Islet of Langerhans (tissue), 1 donor: ENCODE measurements around the gene ATG7.
"Not testable (repeated sequence)": the region's sequence is repeated elsewhere in the genome, so short reads cannot be mapped to it uniquely, and the experiment has no call there.

Source experiments
- FAIRE-seq: peaks from one replicate; lab custom pipeline; 2011; peaks lifted over from hg19 to GRCh38; lab: Jason Lieb, UNC

Gene ATG7

DNA sequence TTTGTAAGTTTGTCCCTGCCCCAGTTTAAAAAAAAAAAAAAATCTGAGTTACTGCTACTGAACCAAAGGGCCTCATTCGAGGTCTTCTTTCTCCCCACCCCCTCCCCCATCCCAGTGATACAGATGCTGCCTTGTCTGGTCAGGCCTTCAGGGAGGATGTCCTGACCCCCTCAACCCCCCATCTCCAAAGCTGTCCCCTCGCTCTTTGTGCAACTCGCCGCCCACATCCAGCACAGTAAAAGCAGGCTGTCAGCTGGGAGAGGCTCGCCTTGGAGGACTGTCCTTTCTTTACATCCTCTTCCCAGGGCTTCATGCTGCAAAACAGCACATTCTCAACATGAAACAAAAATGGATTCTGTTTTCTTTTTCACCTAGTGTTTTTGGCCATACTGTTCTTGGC lies 238.2 kb downstream of the ATG7 start:
- FAIRE-seq = no peak

DNA sequence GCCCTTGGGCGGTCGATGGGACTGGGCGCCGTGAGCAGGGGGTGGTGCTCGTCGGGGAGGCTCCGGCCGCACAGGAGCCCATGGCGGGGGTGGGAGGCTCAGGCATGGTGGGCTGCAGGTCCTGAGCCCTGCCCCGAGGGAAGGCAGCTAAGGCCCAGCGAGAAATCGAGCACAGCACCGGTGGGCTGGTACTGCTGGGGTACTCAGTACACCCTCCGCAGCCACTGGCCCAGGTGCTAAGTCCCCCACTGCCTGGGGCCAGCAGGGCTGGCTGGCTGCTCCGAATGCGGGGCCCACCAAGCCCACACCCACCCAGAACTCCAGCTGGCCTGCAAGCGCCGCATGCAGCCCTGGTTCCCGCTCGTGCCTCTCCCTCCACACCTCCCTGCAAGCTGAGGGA lies 239.4 kb downstream of the ATG7 start:
- FAIRE-seq = not testable (repeated sequence)

DNA sequence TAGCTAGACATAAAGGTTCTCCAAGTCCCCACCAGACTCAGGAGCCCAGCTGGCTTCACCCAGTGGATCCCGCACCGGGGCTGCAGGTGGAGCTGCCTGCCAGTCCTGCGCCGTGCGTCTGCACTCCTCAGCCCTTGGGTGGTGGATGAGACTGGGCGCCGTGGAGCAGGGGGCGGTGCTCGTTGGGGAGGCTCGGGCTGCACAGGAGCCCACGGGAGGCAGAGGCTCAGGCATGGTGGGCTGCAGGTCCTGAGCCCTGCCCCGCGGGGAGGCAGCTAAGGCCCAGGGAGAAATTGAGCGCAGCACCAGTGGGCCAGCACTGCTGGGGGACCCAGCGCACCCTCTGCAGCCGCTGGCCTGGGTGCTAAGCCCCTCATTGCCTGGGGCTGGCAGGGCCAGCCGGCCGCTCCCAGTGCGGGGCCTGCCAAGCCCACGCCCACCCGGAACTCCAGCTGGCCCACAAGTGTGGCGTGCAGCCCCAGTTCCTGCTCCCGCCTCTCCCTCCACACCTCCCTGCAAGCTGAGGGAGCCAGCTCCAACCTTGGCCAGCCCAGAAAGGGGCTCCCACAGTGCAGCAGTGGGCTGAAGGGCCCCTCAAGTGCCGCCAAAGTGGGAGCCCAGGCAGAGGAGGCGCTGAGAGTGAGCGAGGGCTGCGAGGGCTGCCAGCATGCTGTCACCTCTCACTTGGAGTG lies 241.1 kb downstream of the ATG7 start:
- not testable (repeated sequence) for FAIRE-seq

DNA sequence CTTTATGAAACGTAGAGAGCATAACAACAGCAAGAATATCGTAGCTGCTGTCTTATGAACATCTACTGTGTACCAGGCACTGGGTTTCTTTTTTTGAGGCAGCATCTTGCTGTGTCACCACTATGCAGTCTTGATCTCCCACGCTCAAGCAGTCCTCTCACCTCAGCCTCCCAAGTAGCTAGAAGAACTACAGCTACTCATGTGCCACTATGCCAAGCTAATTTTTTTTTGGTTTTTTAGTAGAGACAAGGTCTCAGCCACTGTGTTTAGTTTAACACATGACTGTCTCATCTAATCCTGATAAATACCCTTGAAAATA lies 241.6 kb downstream of the ATG7 start:
- no peak for FAIRE-seq

DNA sequence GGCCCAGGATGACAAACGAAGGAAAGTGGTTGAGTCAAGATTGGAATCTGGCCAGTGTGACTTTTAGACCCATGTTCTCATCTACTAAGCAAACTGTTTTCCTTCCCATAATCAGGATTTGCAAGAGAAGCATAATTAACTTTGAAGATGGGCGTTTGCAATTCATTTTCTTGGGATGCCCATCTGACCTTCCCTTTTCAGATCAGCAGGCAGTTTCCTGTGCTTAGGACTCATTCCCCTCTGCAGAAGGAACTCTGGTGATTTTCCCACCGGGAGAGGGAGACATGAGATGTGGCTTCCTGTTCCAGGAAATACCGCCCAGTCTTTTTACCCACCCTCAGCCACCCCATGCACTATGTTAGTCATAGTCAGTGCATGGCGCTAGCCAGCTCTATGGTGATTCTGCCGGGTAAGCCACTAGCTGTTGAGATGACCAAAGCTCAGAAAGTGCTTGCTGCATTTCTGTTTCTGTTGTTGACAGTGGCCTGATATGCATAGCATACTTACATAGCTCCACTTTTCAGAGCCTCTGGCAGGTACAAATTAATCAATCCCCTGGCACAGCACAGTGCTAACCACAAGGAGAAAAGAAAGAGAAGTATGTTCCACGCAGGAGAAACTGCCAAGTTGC lies 242.1 kb downstream of the ATG7 start:
- FAIRE-seq = no peak

DNA sequence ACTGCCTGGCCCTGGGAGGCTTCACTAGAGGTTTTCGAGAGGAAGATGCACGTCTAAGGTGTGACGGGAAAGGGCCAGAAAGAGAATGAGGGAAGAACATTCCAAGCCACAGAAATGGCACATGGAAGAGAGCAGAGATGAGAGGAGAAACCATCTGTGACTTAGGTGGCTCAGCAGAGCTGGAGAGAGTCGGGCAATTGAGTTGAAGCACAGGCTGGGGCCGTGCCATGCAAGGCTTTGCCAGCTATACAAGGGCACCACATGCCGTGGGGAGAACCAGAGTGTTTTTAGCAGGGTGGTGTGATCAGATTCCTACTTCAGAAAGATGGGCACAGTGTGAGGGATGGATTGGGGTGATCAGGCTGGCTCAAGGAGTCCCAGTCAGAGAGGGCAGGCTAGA lies 245.4 kb downstream of the ATG7 start:
- no peak for FAIRE-seq

DNA sequence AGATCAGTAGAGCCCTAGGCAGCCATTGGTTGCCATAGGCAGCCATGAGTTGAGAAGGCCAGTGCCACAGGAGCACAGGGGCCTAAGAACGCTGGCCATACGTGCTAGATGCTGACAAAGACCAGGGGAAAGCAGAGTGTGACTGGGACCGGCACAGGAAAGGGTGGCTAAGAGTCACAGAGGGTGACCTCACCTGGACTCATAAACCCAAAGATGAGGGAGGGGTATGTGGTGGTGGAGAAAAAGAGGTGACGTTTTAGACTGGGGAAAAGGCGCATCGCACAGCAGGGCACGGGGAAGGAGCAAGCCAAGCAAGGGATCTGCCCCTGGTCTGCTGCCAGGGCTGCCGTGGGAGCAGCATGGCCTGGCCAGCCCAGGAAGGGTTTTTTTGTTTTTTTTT lies 249.0 kb downstream of the ATG7 start:
- FAIRE-seq = no peak

DNA sequence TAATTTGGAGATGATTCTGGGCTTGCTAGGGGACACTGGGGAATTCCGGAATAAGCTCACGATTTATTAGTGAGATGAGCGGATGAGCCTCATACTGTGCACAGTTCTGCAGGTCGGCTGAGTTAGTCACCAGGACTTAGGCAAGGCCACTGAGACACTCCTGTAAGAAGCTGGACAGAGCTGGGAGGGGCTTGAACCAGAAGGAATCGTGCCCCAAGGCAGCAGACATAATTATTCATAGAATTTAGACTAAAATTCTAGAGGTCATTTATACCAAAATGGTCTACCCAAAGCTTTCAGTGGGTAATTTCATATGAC lies 250.2 kb downstream of the ATG7 start:
- FAIRE-seq = no peak

DNA sequence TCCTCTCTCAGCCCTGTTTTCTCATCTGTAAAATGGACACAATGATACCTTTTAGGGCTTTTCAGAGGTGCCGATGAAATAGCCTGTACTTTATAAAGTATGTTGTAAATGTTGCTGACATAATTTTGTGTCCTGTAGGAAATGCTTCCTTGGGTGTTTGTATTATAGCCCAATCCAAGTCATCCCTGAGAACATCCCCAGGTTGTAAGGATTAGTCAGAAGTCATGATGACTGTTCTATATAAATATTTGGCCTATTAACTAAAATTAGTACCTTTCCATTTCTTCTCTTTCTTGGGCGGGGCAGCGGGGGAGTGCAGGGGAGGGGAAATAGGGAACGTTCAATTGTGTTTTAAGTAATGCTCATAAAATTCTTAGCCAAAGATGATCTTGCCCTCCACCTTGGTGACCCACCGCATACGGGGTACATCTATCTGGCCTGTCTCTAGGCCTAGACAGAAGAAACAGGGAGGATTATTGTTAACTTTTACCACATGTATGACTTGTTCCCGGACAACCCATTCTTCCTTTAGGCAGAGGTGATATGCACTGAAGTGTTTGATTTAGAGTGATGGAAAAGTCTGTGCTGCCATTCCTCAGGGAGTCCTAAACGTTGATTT lies 250.9 kb downstream of the ATG7 start:
- no peak for FAIRE-seq

DNA sequence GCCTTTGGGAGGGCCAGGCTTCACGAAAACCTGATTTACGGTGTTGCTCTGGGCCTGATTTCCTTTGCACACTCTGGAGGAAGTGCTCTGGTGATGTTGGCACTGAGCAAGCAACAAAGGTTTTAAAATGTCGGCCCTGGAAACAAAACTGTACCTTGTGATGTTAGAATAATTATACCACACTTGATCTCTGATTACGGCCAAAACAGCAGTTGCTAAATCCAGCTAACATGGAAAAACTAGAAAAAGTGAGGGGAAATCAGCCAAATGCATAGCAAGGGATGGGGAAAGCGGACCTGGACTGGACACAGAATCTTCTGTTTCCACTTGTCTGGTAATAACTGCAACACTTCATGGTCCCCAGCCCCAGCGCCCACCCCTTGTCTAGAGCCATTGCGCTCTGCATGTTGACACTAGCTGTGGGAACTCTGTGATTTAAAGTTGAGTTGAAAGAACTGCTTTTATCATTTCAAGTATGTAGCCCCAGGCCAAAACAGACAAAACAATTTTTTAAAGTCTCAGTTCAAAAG lies 251.4 kb downstream of the ATG7 start:
- FAIRE-seq = no peak

DNA sequence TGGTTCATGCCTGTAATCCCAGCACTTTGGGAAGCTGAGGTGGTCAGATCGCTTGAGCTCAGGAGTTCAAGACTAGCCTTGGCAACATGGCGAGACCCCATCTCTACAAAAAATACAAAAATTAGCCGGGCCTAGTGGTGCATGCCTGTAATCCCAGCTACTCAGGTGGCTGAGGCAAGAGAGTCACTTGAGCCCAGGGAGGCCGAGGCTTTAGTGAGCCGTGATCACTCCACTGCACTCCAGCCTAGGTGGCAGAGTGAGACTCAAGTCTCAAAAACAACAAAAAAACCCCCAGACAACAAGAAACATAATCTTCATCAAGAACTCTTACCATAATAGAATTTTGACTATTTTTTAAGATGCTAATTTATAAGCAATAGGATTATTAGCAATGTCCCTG lies 253.9 kb downstream of the ATG7 start:
- not testable (repeated sequence) for FAIRE-seq

DNA sequence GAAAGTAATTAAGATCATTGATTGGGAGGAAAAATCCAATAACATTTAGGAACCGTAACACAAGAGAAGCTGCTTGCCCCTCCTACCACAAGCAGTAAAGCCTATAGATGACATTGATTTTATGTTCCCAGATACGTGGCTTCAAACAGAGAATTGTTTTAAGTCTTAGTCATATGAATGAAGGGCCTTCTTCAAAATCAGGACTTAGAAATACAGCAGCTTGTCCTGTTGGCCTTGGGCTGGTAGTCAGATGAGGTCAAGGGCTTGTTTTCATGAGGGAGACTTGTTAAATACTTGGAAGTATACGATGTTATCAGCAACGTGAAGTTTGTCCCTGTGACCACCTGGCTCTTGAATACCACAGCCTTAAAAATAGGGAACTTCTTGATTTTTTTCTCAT lies 257.1 kb downstream of the ATG7 start:
- no peak for FAIRE-seq

DNA sequence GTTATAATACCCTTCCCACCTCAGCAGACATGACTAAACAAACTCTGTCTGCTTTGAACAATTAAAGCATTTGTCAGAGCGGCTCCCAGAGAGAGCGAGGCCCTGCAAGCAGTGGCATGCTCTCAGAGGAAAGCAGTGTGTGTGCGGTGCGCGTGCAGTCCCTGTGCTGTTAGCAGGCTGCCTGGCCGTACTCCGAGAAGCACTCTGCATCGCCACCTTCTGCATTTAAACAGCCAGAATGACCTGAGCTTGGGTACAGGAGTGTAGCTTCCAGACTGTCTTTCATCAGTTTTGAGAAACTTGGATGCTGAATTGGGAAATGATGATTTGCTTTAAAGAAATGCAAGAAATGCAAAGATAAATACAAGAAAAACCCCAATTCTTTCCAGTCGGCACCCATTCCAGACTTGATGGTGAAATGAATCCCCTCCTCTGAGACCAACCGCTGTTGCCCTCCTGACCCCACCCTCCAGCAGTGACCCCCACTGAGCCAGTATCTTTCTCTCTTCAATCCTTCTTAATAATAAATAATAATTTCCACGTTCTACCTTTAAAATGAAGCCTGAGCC lies 258.0 kb downstream of the ATG7 start:
- FAIRE-seq = no peak

DNA sequence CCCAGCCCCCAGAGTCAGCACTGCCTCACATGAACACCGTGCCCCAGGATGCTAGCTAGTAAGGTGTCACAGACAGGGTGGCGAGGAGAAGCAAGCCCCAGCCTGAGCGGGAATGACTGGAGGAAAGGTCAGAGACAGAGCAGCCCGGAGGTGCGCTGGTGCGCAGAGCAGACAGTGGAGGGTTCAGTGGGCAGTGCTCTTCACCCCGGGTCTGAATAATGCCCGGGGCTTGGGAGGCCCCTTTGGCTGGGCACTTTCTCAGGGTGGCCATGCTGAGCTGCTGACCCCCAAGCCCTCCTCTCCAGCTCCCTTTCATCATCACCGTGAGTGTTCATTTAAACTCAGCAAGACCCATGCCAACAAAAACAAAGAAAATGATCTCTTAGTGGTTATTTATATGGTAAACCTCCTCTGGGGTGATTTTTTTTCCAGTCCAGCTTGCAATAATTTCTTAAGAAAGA lies 260.8 kb downstream of the ATG7 start:
- FAIRE-seq = no peak

DNA sequence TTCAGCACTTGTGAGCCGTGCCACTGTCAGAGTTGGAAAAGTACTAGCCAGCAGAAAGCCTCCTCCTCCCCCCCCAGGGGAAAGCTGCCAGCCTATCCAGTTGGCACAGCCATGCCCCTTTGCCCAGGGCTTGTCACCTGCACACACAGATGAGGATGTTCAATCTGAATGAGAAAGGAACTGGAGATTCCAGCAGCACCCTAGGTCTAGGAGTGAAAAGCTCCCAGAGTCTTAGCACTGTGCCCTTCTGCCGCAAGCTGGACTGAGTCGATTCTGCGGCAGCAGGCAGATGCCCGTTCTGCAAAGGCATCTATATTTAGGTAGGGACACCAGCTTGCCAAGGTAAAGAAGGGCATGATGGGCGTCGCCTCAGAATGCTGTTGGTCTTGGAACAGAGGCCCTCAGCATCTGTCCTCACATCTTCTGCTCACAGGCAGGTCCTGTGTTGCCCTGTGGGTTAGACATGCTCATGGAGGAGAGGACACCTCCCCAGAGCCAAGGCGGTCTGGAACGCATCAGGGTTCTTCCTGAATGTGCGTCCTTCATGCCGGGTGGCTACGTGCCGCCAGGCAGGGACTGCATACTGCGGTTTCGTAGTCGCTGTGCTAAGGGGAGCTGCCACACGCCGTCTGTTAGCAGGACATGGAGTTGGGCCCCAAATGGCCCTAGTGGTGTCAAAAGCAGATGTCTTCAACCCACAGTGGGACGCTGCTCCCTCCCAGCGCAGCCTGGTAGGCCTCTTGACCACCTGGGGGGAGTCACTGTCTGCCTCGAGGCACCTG lies 262.0 kb downstream of the ATG7 start:
- no peak for FAIRE-seq

DNA sequence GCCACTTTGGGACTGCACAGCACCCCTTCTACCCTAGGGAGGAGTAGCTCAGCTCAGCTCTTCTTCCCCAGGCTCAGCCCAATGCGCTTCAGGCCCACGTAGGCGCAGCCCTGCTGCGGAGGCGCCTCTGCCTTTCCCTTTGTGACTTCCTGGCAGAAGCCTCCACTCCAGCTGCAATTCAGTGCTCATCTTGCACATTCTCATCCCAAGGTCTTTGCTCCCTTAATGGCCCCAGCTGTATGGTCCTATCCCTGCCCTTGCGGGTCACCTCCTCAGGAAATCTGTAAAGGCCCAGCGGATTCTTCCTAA lies 262.6 kb downstream of the ATG7 start:
- FAIRE-seq = no peak

DNA sequence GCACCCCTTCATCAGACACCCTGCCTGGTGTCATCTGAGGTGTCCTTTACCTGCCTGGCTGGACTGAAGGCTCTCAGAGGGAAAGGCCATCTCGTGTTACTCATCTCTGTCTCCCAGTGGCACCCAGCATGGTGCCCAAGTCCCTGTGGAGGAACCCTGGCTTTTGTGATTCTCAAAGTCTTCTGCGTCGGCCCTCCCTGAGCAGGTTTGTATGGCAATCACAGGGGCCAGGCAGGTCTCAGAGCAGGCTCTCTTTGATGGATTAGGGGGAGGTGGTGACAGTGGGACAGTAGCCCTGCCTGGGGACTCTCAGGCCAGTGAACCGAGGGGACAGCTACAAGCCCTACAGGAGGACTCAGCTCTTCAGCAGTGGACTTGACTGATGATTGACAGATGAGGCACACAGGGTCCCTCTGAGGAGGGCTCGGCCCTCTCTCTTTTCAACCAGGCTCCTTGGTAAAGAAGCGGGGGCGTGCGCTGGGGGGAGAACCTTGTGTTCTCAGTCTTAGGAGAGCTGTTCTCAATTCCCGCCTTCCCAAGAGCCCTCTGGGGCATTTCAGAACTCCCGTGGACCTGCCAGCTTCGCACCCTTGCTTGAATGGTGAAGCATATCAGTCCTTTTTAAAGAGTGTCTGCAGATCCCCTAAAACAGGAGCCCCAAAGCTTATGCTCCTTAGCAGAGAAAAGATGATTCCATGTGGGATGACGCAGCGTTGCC lies 263.2 kb downstream of the ATG7 start:
- no peak for FAIRE-seq

DNA sequence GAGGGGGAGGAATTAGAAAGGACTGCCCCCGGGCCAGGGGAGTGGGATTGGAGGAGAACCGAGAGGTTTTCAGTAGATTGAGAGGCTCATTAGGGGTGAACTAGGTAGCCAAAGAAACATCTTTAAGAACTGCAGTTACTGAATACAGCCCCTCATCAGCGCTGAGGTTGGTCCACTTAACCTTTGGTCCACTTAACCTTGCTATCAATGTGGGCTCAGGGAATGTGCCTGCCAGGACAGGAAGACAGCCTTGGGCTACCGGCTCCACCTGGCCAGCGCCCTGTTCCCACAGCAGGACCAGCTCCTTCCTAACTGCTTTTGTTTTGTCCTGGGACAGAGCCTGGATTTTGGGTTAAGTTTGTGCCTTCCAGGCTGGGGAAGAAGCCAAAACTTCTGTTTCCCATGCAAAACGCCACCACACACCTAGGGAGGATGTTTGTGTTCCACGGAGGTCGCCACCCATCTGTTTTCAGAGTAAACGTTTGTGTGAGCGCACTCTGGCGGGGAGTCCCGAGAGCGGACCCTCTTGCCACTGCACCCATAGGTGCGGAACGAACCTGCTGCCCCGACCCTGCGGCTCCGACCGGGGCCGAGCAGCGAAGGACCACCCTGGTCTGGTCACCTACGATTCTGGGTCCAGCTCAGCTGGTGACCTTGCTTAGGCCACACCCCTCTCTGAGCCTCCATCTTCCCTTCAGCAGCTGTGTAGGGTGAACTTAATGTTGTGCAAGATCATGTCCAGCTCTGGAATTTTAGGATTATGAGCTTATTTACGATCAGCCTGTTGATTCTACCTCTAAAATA lies 264.1 kb downstream of the ATG7 start:
- FAIRE-seq = no peak

DNA sequence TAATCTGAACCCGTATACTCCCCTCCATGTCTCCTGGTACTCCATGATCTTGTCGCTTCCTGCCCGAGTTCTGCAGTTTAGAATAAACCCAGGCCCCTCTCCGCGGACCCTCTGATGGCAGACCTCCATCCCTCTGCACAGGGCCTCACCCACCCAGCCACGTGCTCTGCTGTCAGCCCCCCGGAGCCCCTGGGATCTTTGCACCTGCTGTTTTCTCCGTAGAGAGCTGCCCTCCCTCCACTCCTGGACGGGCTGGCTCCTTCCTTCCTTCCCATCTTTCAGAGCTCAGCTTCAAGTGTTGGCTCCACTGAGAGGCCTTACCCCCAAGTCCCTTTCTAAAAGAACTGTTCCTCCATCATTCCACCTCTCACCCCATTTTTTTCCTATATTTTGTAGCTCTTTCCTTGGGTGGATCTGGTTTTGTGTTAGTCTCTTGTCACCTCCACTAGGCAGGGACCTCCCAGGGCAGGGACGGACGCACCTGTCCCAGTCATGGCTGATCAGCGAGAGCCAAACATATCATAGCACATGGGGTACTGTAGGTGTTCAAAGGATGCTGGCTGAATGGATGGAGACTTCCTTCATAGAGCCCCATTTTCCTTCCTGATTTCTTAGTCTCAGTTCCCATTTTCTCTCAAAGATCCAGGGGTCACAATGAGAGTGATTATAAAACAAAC lies 264.9 kb downstream of the ATG7 start:
- no peak for FAIRE-seq

DNA sequence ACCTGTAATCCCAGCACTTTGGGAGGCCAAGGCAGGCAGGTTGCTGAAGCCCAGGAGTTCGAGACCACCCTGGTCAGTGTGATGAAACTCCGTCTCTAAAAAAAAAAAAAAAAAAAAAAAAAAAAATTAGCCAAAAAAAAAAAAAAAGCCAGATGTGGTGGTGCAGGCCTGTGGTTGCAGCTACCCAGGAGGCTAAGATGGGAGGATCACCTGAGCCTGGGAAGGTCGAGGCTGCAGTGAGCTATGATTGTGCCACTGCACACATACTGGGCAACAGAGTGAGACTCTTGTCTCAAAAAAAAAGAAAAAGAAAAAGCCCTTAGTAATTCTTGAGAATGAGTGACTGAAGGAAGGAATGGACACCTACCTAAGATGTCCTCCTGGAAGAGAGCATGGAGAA lies 266.4 kb downstream of the ATG7 start:
- no peak for FAIRE-seq

DNA sequence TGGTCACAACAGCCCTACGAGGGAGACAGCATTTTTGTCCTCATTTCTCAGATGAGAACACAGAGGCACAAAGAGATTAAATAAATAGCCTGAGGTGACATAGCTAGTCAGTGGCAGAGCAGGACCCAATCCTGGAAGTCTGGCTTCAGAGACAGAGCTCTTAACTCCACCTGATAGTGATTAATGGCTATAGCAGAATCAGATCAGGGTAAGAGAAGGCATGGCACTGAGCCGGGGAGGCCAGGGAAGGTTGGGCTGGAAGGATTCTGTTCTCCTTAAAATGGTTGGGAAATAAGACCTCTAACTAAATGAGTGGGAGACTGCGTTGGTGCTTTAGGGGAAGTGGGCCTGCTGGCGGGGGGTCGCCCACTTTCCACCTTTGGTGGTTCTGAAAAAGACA lies 267.0 kb downstream of the ATG7 start:
- no peak for FAIRE-seq
